ENCODE results near the gene USP24.

GRCh38 chr1:55057270-55057955 is 157.8 kb downstream of the USP24 start:
- TF ChIP-seq CTCF (IDR thresholded peaks at IDR 0.05), result no peak
- TF ChIP-seq POLR2A (IDR thresholded peaks at IDR 0.05), result no peak

Measured in lower leg skin (tissue), 3 donors.